Stimulated activated naive CD4-positive, alpha-beta T cell treated with Interleukin-2 at 50 U/mL for 16 hours (primary cell): ENCODE measurements around the gene SSTR4.

Experiments used
- DNase-seq: peaks from one replicate; lab custom pipeline; 2025; lab: John Stamatoyannopoulos, UW

SSTR4 gene

GRCh38 chr20:23042270-23042669 lies 7.2 kb downstream of the SSTR4 start:
- no peak for DNase-seq

GRCh38 chr20:23043376-23043775 lies 8.3 kb downstream of the SSTR4 start:
- no peak for DNase-seq

- no peak for DNase-seq
Measured at GRCh38 chr20:23046431-23046830, 11.3 kb downstream of the SSTR4 start.

- DNase-seq: no peak
Measured at GRCh38 chr20:23047001-23047737, 12.1 kb downstream of the SSTR4 start.

GRCh38 chr20:23047738-23048214 lies 12.7 kb downstream of the SSTR4 start:
- no peak for DNase-seq

- DNase-seq: no peak
Measured at GRCh38 chr20:23048283-23049200, 13.4 kb downstream of the SSTR4 start.

- DNase-seq: no peak
Measured at GRCh38 chr20:23049201-23050075, 14.3 kb downstream of the SSTR4 start, which contains the start of gene THBD. Gene THBD, minus strand, starts transcription at chr20:23049672. Its CDS starts 168 bp downstream, at chr20:23049504.

GRCh38 chr20:23050076-23050838 lies 15.1 kb downstream of the SSTR4 start:
- DNase-seq: no peak

GRCh38 chr20:23050847-23051627 lies 15.9 kb downstream of the SSTR4 start:
- DNase-seq: no peak

- DNase-seq: no peak
Measured at GRCh38 chr20:23052904-23053303, 17.8 kb downstream of the SSTR4 start.

GRCh38 chr20:23058240-23058639 lies 23.1 kb downstream of the SSTR4 start:
- DNase-seq: no peak

GRCh38 chr20:23059001-23059400 lies 23.9 kb downstream of the SSTR4 start:
- DNase-seq: no peak

GRCh38 chr20:23059846-23060245 lies 24.7 kb downstream of the SSTR4 start:
- no peak for DNase-seq

GRCh38 chr20:23060629-23061028 lies 25.5 kb downstream of the SSTR4 start:
- no peak for DNase-seq

- no peak for DNase-seq
Measured at GRCh38 chr20:23061262-23061661, 26.1 kb downstream of the SSTR4 start.

- no peak for DNase-seq
Measured at GRCh38 chr20:23061734-23062561, 26.8 kb downstream of the SSTR4 start.

GRCh38 chr20:23062632-23063031 lies 27.5 kb downstream of the SSTR4 start:
- no peak for DNase-seq

- no peak for DNase-seq
Measured at GRCh38 chr20:23063168-23063567, 28.1 kb downstream of the SSTR4 start.

- DNase-seq: no peak
Measured at GRCh38 chr20:23063581-23063980, 28.5 kb downstream of the SSTR4 start.
